ENCODE data around the gene TRIM49D1. TPM values are rescaled to one million over a fixed set of nuclear protein-coding genes. Genes with fewer than 3 reads are reported as not detected.
"Not testable (repeated sequence)": the region's sequence is repeated elsewhere in the genome, so short reads cannot be mapped to it uniquely, and the experiment has no call there.

The TRIM49D1 gene, protein sequence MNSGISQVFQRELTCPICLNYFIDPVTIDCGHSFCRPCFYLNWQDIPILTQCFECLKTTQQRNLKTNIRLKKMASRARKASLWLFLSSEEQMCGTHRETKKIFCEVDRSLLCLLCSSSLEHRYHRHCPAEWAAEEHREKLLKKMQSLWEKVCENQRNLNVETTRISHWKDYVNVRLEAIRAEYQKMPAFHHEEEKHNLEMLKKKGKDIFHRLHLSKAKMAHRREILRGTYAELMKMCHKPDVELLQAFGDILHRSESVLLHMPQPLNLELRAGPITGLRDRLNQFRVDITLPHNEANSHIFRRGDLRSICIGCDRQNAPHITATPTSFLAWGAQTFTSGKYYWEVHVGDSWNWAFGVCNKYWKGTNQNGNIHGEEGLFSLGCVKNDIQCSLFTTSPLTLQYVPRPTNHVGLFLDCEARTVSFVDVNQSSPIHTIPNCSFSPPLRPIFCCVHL
- not detected in 2 replicates for total RNA-seq (2014; rRNA removed; shearing (Covaris generic))
- not detected in 2 replicates for polyA plus RNA-seq (2016; fragmentation: Nextera tagmentation; extraction: Ambion mirVana)

DNA sequence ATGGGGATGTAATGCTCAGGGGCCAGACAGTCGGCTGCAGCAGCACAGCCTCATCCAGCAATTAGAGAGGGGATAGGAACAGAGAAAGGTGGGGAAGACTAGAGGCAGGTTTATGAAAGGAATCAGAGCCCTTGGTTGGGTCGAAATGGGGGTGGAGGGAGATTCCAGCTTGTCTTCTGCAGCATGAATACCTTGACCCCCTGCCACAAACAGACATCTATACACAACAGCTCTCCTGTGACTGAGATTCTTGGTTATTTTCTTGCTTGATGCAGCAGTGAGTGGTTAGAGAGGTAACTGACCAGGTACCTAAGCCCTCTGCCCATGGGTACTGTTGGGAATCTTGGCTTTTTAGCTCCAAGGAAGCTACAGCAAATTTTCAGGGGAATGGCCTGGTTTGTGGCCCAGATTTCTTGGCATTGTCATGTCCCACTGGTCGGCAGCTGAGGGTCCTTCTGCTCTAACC lies at the start of gene TRIM49D1:
Gene TRIM49D1 (minus strand): TSS at position 51 of the 466 bp plus-strand sequence. CDS start 4,535 bp downstream, outside the sequence.
- no peak within 1 kb of the TSS for H3K4me3 ChIP-seq
- in situ Hi-C loops (cut with MboI): no loop called here
- H3K79me2 ChIP-seq (ENCODE audit: insufficient read depth): no peaks in the 10 kb centered on the region
- no peaks in the 10 kb centered on the region for H3K9me3 ChIP-seq (ENCODE audit: low read depth)
- no peaks in the 10 kb centered on the region for H4K20me1 ChIP-seq (ENCODE audit: insufficient read depth)
- no peak for DNase-seq
- no peaks in the 10 kb centered on the region for H3K36me3 ChIP-seq (ENCODE audit: low read depth)
- 7% methylated on average over 3 of the region's 3 CpGs for WGBS, 2 experiments (ENCODE audit: low coverage in 1 of 2, low lambda C conversion rate in 2 of 2, missing lambda C conversion rate in 2 of 2)
- H3K9ac ChIP-seq: no peak within 1 kb of the TSS
- H2AFZ ChIP-seq: no peak within 1 kb of the TSS
- H3K4me1 ChIP-seq (ENCODE audit: insufficient read depth): no peaks in the 10 kb centered on the region
- no peaks in the 10 kb centered on the region for H3F3A ChIP-seq (ENCODE audit: insufficient read depth)
- TF ChIP-seq EZH2phosphoT487 (IDR thresholded peaks at IDR 0.05; ENCODE audit: insufficient read depth, low read depth) (no peak), EZH2 (IDR thresholded peaks at IDR 0.05; ENCODE audit: insufficient read depth, poor library complexity, severe bottlenecking) (no peak)
- H3K27ac ChIP-seq: no peak within 1 kb of the TSS
- no peak within 1 kb of the TSS for H3K4me2 ChIP-seq (ENCODE audit: unreplicated experiment)
- H3K27me3 ChIP-seq (replicated peaks; ENCODE audit: insufficient read depth): no peaks in the 10 kb centered on the region
- no peaks in the 10 kb centered on the region for H3K9me2 ChIP-seq (ENCODE audit: insufficient read depth)

DNA sequence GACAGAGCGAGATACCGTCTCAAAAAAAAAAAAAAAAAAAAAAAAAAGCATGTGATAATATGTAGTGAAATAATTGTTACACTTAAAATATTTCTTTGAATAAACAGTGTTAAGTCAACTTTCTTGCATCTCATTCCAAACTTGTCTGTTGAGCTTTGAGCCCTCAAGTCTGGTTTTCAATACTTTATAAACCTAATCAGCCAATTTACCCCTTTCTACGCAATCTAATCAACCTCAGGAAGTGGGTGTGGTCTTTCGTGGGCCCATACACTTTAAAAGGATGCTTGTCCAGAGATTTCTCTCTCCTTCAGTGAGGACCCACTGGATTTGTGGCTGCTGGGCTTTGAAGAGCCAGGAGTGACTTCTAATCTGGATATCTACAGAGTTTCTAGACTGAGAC lies 43.7 kb upstream of the TRIM49D1 start, which contains the start of gene TRIM64:
Gene TRIM64 (plus strand): TSS at position 301 of the 400 bp plus-strand sequence. CDS start 2,467 bp downstream, outside the sequence.
- H2AFZ ChIP-seq; H3K9ac ChIP-seq; H3K4me1 ChIP-seq (ENCODE audit: insufficient read depth); H3K4me3 ChIP-seq; H3K27ac ChIP-seq; H3K4me2 ChIP-seq (ENCODE audit: unreplicated experiment); H4K20me1 ChIP-seq (ENCODE audit: insufficient read depth); H3K27me3 ChIP-seq (replicated peaks; ENCODE audit: insufficient read depth); H3K79me2 ChIP-seq (ENCODE audit: insufficient read depth); H3K9me2 ChIP-seq (ENCODE audit: insufficient read depth); H3F3A ChIP-seq (ENCODE audit: insufficient read depth); DNase-seq; H3K36me3 ChIP-seq (ENCODE audit: low read depth); in situ Hi-C loops (cut with MboI); H3K9me3 ChIP-seq (ENCODE audit: low read depth): not testable (repeated sequence)
- WGBS, 2 experiments (ENCODE audit: low coverage in 1 of 2, low lambda C conversion rate in 2 of 2, missing lambda C conversion rate in 2 of 2): no CpG with 5 or more reads among the region's 4 CpGs

DNA sequence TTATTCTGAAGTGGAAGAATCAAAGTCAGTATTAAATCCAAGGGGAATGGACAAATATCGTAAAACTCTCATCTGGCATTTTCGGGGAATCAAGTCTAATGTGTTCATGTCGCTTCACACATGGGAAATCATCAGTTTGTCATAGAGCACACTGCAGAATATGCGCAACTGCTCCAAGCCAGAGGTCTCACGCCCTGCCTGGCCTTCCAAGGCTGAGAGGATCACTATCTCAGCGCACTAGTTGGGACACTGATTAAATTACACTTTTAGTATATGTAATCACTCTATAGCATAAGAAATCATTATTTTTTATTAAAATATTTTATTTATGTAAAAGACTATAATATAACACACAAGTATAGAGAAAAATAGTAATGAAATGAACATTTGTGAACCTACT lies 38.8 kb upstream of the TRIM49D1 start:
- H3K9me3 ChIP-seq (ENCODE audit: low read depth); H3K36me3 ChIP-seq (ENCODE audit: low read depth); H3F3A ChIP-seq (ENCODE audit: insufficient read depth); H3K4me3 ChIP-seq; DNase-seq; in situ Hi-C loops (cut with MboI); H3K27me3 ChIP-seq (replicated peaks; ENCODE audit: insufficient read depth); H4K20me1 ChIP-seq (ENCODE audit: insufficient read depth); H2AFZ ChIP-seq; H3K4me1 ChIP-seq (ENCODE audit: insufficient read depth); H3K9ac ChIP-seq; H3K9me2 ChIP-seq (ENCODE audit: insufficient read depth); H3K79me2 ChIP-seq (ENCODE audit: insufficient read depth); H3K27ac ChIP-seq; H3K4me2 ChIP-seq (ENCODE audit: unreplicated experiment): not testable (repeated sequence)
- WGBS, 2 experiments (ENCODE audit: low coverage in 1 of 2, low lambda C conversion rate in 2 of 2, missing lambda C conversion rate in 2 of 2): 44 to 53% methylated on average over 4 to 6 of the region's 6 CpGs

DNA sequence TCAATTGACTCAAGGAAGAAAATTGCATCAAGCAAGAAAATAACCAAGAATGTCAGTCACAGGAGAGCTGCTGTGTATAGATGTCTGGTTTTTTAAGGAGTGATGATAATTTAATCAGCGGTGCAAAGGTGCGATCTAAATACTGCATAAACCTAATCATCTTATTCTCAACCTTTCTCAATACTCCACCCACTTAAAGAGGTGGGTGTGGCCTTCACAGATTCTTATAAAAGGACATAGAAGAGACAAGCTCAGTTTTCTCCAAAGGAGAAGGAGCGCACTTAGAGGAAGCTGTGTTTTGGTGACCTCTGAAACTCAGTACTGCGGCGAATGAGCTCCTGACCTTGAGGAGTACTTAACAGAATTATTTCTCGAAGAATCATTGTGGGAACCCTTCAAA lies 1.7 kb upstream of the TRIM49D1 start, which contains the start of gene TRIM49D2:
Gene TRIM49D2 (plus strand): TSS at position 301 of the 400 bp plus-strand sequence. CDS start 2,698 bp downstream, outside the sequence.
- H3K36me3 ChIP-seq (ENCODE audit: low read depth); H2AFZ ChIP-seq; H3K9me2 ChIP-seq (ENCODE audit: insufficient read depth); H3K4me2 ChIP-seq (ENCODE audit: unreplicated experiment); H4K20me1 ChIP-seq (ENCODE audit: insufficient read depth); DNase-seq; H3K27ac ChIP-seq; H3K9ac ChIP-seq; H3K27me3 ChIP-seq (replicated peaks; ENCODE audit: insufficient read depth); in situ Hi-C loops (cut with MboI); H3F3A ChIP-seq (ENCODE audit: insufficient read depth); H3K4me3 ChIP-seq; H3K79me2 ChIP-seq (ENCODE audit: insufficient read depth); H3K4me1 ChIP-seq (ENCODE audit: insufficient read depth); H3K9me3 ChIP-seq (ENCODE audit: low read depth): not testable (repeated sequence)
- 28 to 56% methylated on average over 2 of the region's 6 CpGs for WGBS, 2 experiments (ENCODE audit: low coverage in 1 of 2, low lambda C conversion rate in 2 of 2, missing lambda C conversion rate in 2 of 2)

GRCh38 chr11:89900809-89901208 lies 21.2 kb downstream of the TRIM49D1 start:
- H3K9ac ChIP-seq; in situ Hi-C loops (cut with MboI); H3K36me3 ChIP-seq (ENCODE audit: low read depth); H3K9me3 ChIP-seq (ENCODE audit: low read depth); DNase-seq; H3K9me2 ChIP-seq (ENCODE audit: insufficient read depth); H4K20me1 ChIP-seq (ENCODE audit: insufficient read depth); H3K27ac ChIP-seq; H3K4me3 ChIP-seq; H3K4me2 ChIP-seq (ENCODE audit: unreplicated experiment); H3K4me1 ChIP-seq (ENCODE audit: insufficient read depth); H3K79me2 ChIP-seq (ENCODE audit: insufficient read depth); H2AFZ ChIP-seq; H3F3A ChIP-seq (ENCODE audit: insufficient read depth); H3K27me3 ChIP-seq (replicated peaks; ENCODE audit: insufficient read depth): not testable (repeated sequence)
- 24% methylated on average over 4 of the region's 14 CpGs; no CpG with 5 or more reads in 1 of the 2 experiments for WGBS, 2 experiments (ENCODE audit: low coverage in 1 of 2, low lambda C conversion rate in 2 of 2, missing lambda C conversion rate in 2 of 2)

DNA sequence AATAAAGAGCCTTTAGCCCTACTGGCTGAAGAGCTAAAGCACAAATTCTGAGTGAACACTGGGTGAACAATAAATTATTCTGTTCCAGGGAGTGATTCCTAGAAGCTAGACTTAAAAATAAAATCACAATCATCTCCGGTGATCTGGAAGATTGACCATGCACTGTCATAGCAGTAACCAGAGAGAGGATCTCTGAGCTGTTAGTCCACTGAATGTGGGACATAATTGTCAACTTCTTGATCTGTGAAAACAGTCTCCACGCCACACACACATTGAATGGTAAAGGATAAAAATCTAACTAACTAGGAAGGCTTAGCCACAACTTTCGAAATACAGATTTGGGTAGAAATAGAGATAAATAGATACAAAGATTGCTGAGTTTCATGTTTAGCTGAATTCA lies 28.8 kb downstream of the TRIM49D1 start:
- H3K4me3 ChIP-seq; H3K9me3 ChIP-seq (ENCODE audit: low read depth); H4K20me1 ChIP-seq (ENCODE audit: insufficient read depth); DNase-seq; H3K79me2 ChIP-seq (ENCODE audit: insufficient read depth); H3F3A ChIP-seq (ENCODE audit: insufficient read depth); H3K9ac ChIP-seq; H3K36me3 ChIP-seq (ENCODE audit: low read depth); H3K4me1 ChIP-seq (ENCODE audit: insufficient read depth); H3K27ac ChIP-seq; H3K27me3 ChIP-seq (replicated peaks; ENCODE audit: insufficient read depth); in situ Hi-C loops (cut with MboI); H2AFZ ChIP-seq; H3K9me2 ChIP-seq (ENCODE audit: insufficient read depth); H3K4me2 ChIP-seq (ENCODE audit: unreplicated experiment): not testable (repeated sequence)
- whole genome bisulfite sequencing, 2 experiments (ENCODE audit: low coverage in 1 of 2, low lambda C conversion rate in 2 of 2, missing lambda C conversion rate in 2 of 2): 16 to 28% methylated on average over 3 of the region's 3 CpGs

DNA sequence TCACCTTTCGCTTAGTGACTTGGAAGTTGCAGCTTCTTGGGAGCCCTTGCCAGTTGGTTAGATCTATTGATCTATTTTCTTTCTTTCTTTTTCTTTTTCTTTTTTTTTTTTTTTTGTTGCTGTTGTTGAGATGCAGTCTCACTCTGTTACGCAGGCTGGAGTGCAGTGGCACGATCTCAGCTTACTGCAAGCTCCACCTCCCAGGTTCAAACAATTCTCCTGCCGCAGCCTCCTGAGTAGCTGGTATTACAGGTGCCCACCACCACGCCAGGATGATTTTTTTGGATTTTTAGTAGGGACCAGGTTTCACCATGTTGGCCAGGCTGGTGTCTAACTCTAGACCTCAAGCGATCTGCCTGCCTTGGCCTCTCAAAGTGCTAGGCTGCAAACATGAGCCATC lies 44.5 kb downstream of the TRIM49D1 start:
- H3K79me2 ChIP-seq (ENCODE audit: insufficient read depth); H3K36me3 ChIP-seq (ENCODE audit: low read depth); H3K27me3 ChIP-seq (replicated peaks; ENCODE audit: insufficient read depth); H3K9me3 ChIP-seq (ENCODE audit: low read depth); H3F3A ChIP-seq (ENCODE audit: insufficient read depth); H3K4me2 ChIP-seq (ENCODE audit: unreplicated experiment); H3K27ac ChIP-seq; H2AFZ ChIP-seq; in situ Hi-C loops (cut with MboI); H4K20me1 ChIP-seq (ENCODE audit: insufficient read depth); H3K9ac ChIP-seq; H3K4me3 ChIP-seq; DNase-seq; H3K9me2 ChIP-seq (ENCODE audit: insufficient read depth); H3K4me1 ChIP-seq (ENCODE audit: insufficient read depth): not testable (repeated sequence)
- 33 to 61% methylated on average over 5 to 6 of the region's 6 CpGs for WGBS, 2 experiments (ENCODE audit: low coverage in 1 of 2, low lambda C conversion rate in 2 of 2, missing lambda C conversion rate in 2 of 2)
